ENCODE data around the gene COL5A1.

GRCh38 chr9:134812343-134812673 is 170.7 kb downstream of the COL5A1 start:
- TF ChIP-seq CTCF (conservative IDR thresholded peaks at IDR 0.05; ENCODE audit: low read depth, low read length) (no peak), EZH2 (IDR thresholded peaks at IDR 0.05; ENCODE audit: low read length, unreplicated experiment) (no peak), EZH2phosphoT487 (IDR thresholded peaks at IDR 0.05; ENCODE audit: borderline replicate concordance, low read length) (no peak)
